ENCODE measurements around the gene MYO15A. TPM values are rescaled to one million over a fixed set of nuclear protein-coding genes. Genes with fewer than 3 reads are reported as not detected.

The MYO15A gene
- total and polyA plus RNA-seq, 2 experiments from 2014 or later: 1.0 to 2.2 TPM

DNA sequence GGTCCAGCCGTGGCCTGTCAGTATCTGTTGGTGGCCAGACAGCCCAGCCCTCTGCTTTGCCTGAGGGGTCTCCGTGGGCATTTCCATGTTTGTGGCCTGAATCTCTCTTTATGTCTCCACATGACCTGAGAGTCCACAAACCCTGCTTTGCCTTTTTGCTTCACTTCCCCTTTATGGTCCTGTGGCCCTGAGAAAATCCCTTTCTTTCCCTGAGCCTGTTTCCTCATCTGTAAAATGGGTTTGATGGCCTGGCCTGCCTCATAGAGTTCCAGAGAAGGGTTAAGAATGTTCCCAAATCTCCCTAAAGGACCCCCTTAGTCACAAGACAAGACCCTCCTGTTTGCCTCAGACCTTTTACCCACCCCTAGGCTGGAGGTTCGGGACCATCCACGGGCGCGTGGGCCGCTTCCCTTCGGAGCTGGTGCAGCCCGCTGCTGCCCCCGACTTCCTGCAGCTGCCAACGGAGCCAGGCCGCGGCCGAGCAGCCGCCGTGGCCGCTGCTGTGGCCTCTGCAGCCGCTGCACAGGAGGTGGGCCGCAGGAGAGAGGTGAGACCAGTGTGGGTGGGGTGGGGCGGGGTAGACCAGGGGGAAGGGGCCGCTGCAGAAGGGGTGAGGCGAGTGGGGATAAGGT is 48.9 kb downstream of the MYO15A start:
- no peaks in the 10 kb centered on the region; the same call in 2 of the 3 replicates for H3K36me3 Mint-ChIP-seq (ENCODE audit: low read depth)
- peak overlapping the region; percentile 86; the same call in 1 of the 2 replicates for H3K27ac Mint-ChIP-seq
- H3K9me2 ChIP-seq (ENCODE audit: insufficient read depth): no peaks in the 10 kb centered on the region
- H4K20me1 ChIP-seq (replicated peaks; ENCODE audit: insufficient read depth): no peaks in the 10 kb centered on the region
- H3K27me3 ChIP-seq (ENCODE audit: insufficient read depth): no peaks in the 10 kb centered on the region
- ATAC-seq: peak; percentile 7
- no peak for DNase-seq (ENCODE audit: low spot score)
- H2AFZ ChIP-seq: peak overlapping the region; percentile 74; the same call in 1 of the 2 replicates
- peaks cover 13% of the 10 kb centered on the region; the same call in 1 of the 2 replicates for H3K4me1 ChIP-seq (ENCODE audit: insufficient read depth)
- H3K36me3 ChIP-seq (ENCODE audit: insufficient read depth): no peaks in the 10 kb centered on the region
- no peak overlapping the region; the same call in none of the 2 replicates for H3K27ac ChIP-seq (ENCODE audit: low read depth)
- H3K4me2 ChIP-seq: peak overlapping the region; percentile 66
- peak overlapping the region; percentile 87; the same call in 2 of the 3 replicates for H3K4me3 Mint-ChIP-seq
- no peaks in the 10 kb centered on the region; the same call in 1 of the 2 replicates for H3K79me2 ChIP-seq (replicated peaks; ENCODE audit: insufficient read depth)
- 0 out of 2 replicates have a peak, but pooled peaks cover 3% of the 10 kb centered on the region for H3F3A ChIP-seq (replicated peaks; ENCODE audit: low read depth)
- H3K4me3 ChIP-seq: peak overlapping the region; percentile 60; the same call in 1 of the 2 replicates
- peaks cover 16% of the 10 kb centered on the region for H3K4me1 Mint-ChIP-seq
- peaks cover 14% of the 10 kb centered on the region for H3K27me3 Mint-ChIP-seq (ENCODE audit: insufficient read depth, low read depth, poor library complexity)
- no peaks in the 10 kb centered on the region; the same call in 2 of the 3 replicates for H3K9me3 Mint-ChIP-seq
- TF ChIP-seq CREB1 (CRISPR knock-in tag; IDR thresholded peaks at IDR 0.05; ENCODE audit: low read depth) (no peak), EZH2 (IDR thresholded peaks at IDR 0.05; ENCODE audit: low read depth, unreplicated experiment) (no peak), JUNB (IDR thresholded peaks at IDR 0.05; ENCODE audit: unreplicated experiment) (no peak), STAT1 (IDR thresholded peaks at IDR 0.05; ENCODE audit: unreplicated experiment) (no peak), ZNF331 (CRISPR knock-in tag; IDR thresholded peaks at IDR 0.05; ENCODE audit: low read depth) (no peak), POLR2AphosphoS5 (IDR thresholded peaks at IDR 0.05; ENCODE audit: low read depth) (no peak), ZNF114 (CRISPR knock-in tag; IDR thresholded peaks at IDR 0.05) (no peak), EZH2phosphoT487 (IDR thresholded peaks at IDR 0.05; ENCODE audit: unreplicated experiment) (no peak), NANOG (IDR thresholded peaks at IDR 0.05; ENCODE audit: borderline replicate concordance) (no peak)
- TF ChIP-seq, protein P1, sequence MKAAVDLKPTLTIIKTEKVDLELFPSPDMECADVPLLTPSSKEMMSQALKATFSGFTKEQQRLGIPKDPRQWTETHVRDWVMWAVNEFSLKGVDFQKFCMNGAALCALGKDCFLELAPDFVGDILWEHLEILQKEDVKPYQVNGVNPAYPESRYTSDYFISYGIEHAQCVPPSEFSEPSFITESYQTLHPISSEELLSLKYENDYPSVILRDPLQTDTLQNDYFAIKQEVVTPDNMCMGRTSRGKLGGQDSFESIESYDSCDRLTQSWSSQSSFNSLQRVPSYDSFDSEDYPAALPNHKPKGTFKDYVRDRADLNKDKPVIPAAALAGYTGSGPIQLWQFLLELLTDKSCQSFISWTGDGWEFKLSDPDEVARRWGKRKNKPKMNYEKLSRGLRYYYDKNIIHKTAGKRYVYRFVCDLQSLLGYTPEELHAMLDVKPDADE (IDR thresholded peaks at IDR 0.05): no peak
- TF ChIP-seq, protein P2, sequence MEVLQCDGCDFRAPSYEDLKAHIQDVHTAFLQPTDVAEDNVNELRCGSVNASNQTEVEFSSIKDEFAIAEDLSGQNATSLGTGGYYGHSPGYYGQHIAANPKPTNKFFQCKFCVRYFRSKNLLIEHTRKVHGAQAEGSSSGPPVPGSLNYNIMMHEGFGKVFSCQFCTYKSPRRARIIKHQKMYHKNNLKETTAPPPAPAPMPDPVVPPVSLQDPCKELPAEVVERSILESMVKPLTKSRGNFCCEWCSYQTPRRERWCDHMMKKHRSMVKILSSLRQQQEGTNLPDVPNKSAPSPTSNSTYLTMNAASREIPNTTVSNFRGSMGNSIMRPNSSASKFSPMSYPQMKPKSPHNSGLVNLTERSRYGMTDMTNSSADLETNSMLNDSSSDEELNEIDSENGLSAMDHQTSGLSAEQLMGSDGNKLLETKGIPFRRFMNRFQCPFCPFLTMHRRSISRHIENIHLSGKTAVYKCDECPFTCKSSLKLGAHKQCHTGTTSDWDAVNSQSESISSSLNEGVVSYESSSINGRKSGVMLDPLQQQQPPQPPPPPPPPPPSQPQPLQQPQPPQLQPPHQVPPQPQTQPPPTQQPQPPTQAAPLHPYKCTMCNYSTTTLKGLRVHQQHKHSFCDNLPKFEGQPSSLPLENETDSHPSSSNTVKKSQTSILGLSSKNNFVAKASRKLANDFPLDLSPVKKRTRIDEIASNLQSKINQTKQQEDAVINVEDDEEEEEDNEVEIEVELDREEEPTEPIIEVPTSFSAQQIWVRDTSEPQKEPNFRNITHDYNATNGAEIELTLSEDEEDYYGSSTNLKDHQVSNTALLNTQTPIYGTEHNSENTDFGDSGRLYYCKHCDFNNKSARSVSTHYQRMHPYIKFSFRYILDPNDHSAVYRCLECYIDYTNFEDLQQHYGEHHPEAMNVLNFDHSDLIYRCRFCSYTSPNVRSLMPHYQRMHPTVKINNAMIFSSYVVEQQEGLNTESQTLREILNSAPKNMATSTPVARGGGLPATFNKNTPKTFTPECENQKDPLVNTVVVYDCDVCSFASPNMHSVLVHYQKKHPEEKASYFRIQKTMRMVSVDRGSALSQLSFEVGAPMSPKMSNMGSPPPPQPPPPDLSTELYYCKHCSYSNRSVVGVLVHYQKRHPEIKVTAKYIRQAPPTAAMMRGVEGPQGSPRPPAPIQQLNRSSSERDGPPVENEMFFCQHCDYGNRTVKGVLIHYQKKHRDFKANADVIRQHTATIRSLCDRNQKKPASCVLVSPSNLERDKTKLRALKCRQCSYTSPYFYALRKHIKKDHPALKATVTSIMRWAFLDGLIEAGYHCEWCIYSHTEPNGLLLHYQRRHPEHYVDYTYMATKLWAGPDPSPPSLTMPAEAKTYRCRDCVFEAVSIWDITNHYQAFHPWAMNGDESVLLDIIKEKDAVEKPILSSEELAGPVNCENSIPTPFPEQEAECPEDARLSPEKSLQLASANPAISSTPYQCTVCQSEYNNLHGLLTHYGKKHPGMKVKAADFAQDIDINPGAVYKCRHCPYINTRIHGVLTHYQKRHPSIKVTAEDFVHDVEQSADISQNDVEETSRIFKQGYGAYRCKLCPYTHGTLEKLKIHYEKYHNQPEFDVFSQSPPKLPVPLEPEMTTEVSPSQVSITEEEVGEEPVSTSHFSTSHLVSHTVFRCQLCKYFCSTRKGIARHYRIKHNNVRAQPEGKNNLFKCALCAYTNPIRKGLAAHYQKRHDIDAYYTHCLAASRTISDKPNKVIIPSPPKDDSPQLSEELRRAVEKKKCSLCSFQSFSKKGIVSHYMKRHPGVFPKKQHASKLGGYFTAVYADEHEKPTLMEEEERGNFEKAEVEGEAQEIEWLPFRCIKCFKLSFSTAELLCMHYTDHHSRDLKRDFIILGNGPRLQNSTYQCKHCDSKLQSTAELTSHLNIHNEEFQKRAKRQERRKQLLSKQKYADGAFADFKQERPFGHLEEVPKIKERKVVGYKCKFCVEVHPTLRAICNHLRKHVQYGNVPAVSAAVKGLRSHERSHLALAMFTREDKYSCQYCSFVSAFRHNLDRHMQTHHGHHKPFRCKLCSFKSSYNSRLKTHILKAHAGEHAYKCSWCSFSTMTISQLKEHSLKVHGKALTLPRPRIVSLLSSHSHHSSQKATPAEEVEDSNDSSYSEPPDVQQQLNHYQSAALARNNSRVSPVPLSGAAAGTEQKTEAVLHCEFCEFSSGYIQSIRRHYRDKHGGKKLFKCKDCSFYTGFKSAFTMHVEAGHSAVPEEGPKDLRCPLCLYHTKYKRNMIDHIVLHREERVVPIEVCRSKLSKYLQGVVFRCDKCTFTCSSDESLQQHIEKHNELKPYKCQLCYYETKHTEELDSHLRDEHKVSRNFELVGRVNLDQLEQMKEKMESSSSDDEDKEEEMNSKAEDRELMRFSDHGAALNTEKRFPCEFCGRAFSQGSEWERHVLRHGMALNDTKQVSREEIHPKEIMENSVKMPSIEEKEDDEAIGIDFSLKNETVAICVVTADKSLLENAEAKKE (CRISPR knock-in tag; IDR thresholded peaks at IDR 0.05): no peak
- TF ChIP-seq, protein P3, sequence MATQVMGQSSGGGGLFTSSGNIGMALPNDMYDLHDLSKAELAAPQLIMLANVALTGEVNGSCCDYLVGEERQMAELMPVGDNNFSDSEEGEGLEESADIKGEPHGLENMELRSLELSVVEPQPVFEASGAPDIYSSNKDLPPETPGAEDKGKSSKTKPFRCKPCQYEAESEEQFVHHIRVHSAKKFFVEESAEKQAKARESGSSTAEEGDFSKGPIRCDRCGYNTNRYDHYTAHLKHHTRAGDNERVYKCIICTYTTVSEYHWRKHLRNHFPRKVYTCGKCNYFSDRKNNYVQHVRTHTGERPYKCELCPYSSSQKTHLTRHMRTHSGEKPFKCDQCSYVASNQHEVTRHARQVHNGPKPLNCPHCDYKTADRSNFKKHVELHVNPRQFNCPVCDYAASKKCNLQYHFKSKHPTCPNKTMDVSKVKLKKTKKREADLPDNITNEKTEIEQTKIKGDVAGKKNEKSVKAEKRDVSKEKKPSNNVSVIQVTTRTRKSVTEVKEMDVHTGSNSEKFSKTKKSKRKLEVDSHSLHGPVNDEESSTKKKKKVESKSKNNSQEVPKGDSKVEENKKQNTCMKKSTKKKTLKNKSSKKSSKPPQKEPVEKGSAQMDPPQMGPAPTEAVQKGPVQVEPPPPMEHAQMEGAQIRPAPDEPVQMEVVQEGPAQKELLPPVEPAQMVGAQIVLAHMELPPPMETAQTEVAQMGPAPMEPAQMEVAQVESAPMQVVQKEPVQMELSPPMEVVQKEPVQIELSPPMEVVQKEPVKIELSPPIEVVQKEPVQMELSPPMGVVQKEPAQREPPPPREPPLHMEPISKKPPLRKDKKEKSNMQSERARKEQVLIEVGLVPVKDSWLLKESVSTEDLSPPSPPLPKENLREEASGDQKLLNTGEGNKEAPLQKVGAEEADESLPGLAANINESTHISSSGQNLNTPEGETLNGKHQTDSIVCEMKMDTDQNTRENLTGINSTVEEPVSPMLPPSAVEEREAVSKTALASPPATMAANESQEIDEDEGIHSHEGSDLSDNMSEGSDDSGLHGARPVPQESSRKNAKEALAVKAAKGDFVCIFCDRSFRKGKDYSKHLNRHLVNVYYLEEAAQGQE (IDR thresholded peaks at IDR 0.05; ENCODE audit: unreplicated experiment): no peak
- TF ChIP-seq, protein P4, sequence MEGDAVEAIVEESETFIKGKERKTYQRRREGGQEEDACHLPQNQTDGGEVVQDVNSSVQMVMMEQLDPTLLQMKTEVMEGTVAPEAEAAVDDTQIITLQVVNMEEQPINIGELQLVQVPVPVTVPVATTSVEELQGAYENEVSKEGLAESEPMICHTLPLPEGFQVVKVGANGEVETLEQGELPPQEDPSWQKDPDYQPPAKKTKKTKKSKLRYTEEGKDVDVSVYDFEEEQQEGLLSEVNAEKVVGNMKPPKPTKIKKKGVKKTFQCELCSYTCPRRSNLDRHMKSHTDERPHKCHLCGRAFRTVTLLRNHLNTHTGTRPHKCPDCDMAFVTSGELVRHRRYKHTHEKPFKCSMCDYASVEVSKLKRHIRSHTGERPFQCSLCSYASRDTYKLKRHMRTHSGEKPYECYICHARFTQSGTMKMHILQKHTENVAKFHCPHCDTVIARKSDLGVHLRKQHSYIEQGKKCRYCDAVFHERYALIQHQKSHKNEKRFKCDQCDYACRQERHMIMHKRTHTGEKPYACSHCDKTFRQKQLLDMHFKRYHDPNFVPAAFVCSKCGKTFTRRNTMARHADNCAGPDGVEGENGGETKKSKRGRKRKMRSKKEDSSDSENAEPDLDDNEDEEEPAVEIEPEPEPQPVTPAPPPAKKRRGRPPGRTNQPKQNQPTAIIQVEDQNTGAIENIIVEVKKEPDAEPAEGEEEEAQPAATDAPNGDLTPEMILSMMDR (conservative IDR thresholded peaks at IDR 0.05; ENCODE audit: low read depth in 2 of 2): no peak

Measured in GM23338 (cell line).